K562 (cell line): ENCODE results near the gene ZNF624. TPM values are rescaled to one million over a fixed set of nuclear protein-coding genes. Genes with fewer than 3 reads are reported as not detected.
"Not testable (repeated sequence)": the region's sequence is repeated elsewhere in the genome, so short reads cannot be mapped to it uniquely, and the experiment has no call there.

Experiments
- ATAC-seq: fragments of 200-7000 bp; cut with Tn5 transposase; 3 replicates; pipeline ENCODE4 v1.9.1; 2020; ENCODE audit warnings: moderate library complexity
- BruUV-seq: library from RNA; stranded (reverse); fragments of 400-500 nt; replicated peaks from 2 replicates; lab custom pipeline; 2021; lab: Mats Ljungman, UMichigan
- CTCF ChIA-PET: fragments of 300-600 bp; formaldehyde crosslinking; extraction: SDS; loops from one replicate; lab custom pipeline; 2021; ENCODE audit warnings: low intra/inter-chr PET ratio; lab: Yijun Ruan, JAX
- POLR2A ChIA-PET: fragments of 300-600, 350-650 bp; sonication (Branson Sonifier 250); formaldehyde crosslinking; extraction: SDS; loops from one replicate; lab custom pipeline; 2021; ENCODE audit warnings: antibody characterized with exemption, inconsistent platforms; lab: Yijun Ruan, JAX
- DNase-seq, 4 experiments: peaks; one replicate each; pipeline versions ENCODE4 v3.0.0 to v3.0.0-alpha.2; 2011 to 2018; ENCODE audit warnings: low spot score in 3 of 4, mixed read lengths in 3 of 4; ENCODE audit errors: extremely low read depth in 1 of 4
- FAIRE-seq: peaks from 2 replicates; lab custom pipeline; 2011; peaks lifted over from hg19 to GRCh38; lab: Jason Lieb, UNC
- H2AFZ ChIP-seq: 2 replicates; pipeline ENCODE4 v1.6.0; 2011; ENCODE audit warnings: low read depth, low read length, control low read depth, inconsistent platforms
- H3K27ac ChIP-seq: fragments of 200-600 bp; 3 replicates; pipeline ENCODE4 v1.8.0; 2011; ENCODE audit warnings: low read depth, mild to moderate bottlenecking, control low read depth, inconsistent platforms, low read length, moderate library complexity, mixed read lengths; ENCODE audit errors: extremely low read depth
- H3K27me3 ChIP-seq, 2 experiments: fragments of 300-600 bp in 1 of 2; 2 replicates in 1 of 2; 3 replicates in 1 of 2; pipeline versions ENCODE4 v1.6.0 to v1.8.0; 2011; ENCODE audit warnings: inconsistent platforms in 2 of 2, low read length in 2 of 2, mild to moderate bottlenecking in 1 of 2, mixed read lengths in 1 of 2, moderate library complexity in 1 of 2; ENCODE audit not compliant: control insufficient read depth in 2 of 2, insufficient read depth in 2 of 2
- H3K36me3 ChIP-seq: fragments of 300-600 bp; 3 replicates; pipeline ENCODE4 v1.8.0; 2011; ENCODE audit warnings: mild to moderate bottlenecking, low read length, inconsistent platforms; ENCODE audit not compliant: control insufficient read depth, insufficient read depth
- H3K4me1 ChIP-seq, 2 experiments: fragments of 200-600 bp in 1 of 2; replicated peaks in 1 of 2; 2 replicates in 1 of 2; 3 replicates in 1 of 2; pipeline versions ENCODE4 v1.5.1 to v1.8.0; 2011; ENCODE audit warnings: inconsistent platforms in 2 of 2, low read length in 2 of 2, mild to moderate bottlenecking in 1 of 2, mixed read lengths in 1 of 2, moderate library complexity in 1 of 2; ENCODE audit not compliant: control insufficient read depth in 2 of 2, insufficient read depth in 2 of 2
- H3K4me2 ChIP-seq: 2 replicates; pipeline ENCODE4 v1.6.1; 2011; ENCODE audit warnings: low read length, control low read depth, inconsistent platforms, mixed read lengths; ENCODE audit not compliant: insufficient read depth
- H3K4me3 ChIP-seq: fragments of 200-600 bp; sonication (generic), shearing (Covaris generic); 2 replicates; pipeline ENCODE4 v1.5.1; 2016; ENCODE audit warnings: control low read depth, inconsistent platforms
- H3K79me2 ChIP-seq: fragments of 200-600 bp; 3 replicates; pipeline ENCODE4 v1.8.0; 2011; ENCODE audit warnings: low read length, inconsistent platforms; ENCODE audit not compliant: control insufficient read depth, insufficient read depth
- H3K9ac ChIP-seq, 2 experiments: 2 replicates each; pipeline versions ENCODE4 v1.6.0 to v1.6.1; 2011; ENCODE audit warnings: low read depth in 2 of 2, low read length in 2 of 2, control low read depth in 1 of 2, inconsistent platforms in 1 of 2, mild to moderate bottlenecking in 1 of 2, mixed read lengths in 1 of 2; ENCODE audit not compliant: insufficient read depth in 1 of 2
- H3K9me1 ChIP-seq: one replicate; pipeline ENCODE4 v1.6.0; 2011; ENCODE audit warnings: inconsistent platforms, mild to moderate bottlenecking, low read length, moderate library complexity; ENCODE audit not compliant: control insufficient read depth, insufficient read depth
- H3K9me3 ChIP-seq: replicated peaks from 2 replicates; pipeline ENCODE4 v1.5.1; 2011; ENCODE audit warnings: low read depth, low read length, inconsistent platforms; ENCODE audit not compliant: control insufficient read depth, insufficient read depth
- H4K20me1 ChIP-seq: replicated peaks from 2 replicates; pipeline ENCODE4 v1.6.1; 2011; ENCODE audit warnings: low read length, inconsistent platforms, mixed read lengths; ENCODE audit not compliant: control insufficient read depth, insufficient read depth
- ATF1 ChIP-seq, 2 experiments: fragments of 450-650 bp in 1 of 2; IDR thresholded peaks; 2 replicates each; pipeline ENCODE4 v1.6.1; 2016; ENCODE audit warnings: missing compliant biosample characterization in 1 of 2, missing genetic modification characterization in 1 of 2
- ATF7 ChIP-seq: fragments of 450-650 bp; IDR thresholded peaks from 2 replicates; pipeline ENCODE4 v1.7.1; 2014; ENCODE audit warnings: mild to moderate bottlenecking, moderate library complexity
- L3MBTL2 ChIP-seq: fragments of 450-650 bp; IDR thresholded peaks from 2 replicates; pipeline ENCODE4 v1.6.1; 2016; ENCODE audit warnings: mild to moderate bottlenecking, moderate library complexity
- POLR3A ChIP-seq: IDR thresholded peaks from 2 replicates; pipeline ENCODE4 v1.6.1; 2011; ENCODE audit warnings: borderline replicate concordance, mild to moderate bottlenecking, moderate library complexity; ENCODE audit not compliant: insufficient read length, insufficient read depth; ENCODE audit errors: extremely low read depth
- WGBS: fragments of 100-300 bp; shearing (Covaris generic); methylation state at CpG from one replicate; pipeline ENCODE4 v1.1.6; 2016; ENCODE audit warnings: low coverage, mixed read lengths; ENCODE audit not compliant: insufficient coverage; ENCODE audit errors: missing lambda C conversion rate; 5-methylcytosine and 5-hydroxymethylcytosine counted together
- in situ Hi-C: fragments of 300-500 bp; cut with MboI; formaldehyde crosslinking; loops from 4 replicates; pipeline ENCODE4 v1.15.0; 2018; ENCODE audit warnings: inconsistent platforms, mixed read lengths
- intact Hi-C: fragments of 100-400 bp; cut with micrococcal nuclease; formaldehyde crosslinking; loops from 2 replicates; pipeline ENCODE4 v1.14.2; 2022
- polyA plus RNA-seq, 8 experiments: library from polyadenylated mRNA; depleted of rRNA in 4 of 8; stranded (reverse) in 5 of 8; unstranded in 3 of 8; fragments of >200 nt; fragmentation: Nextera tagmentation in 2 of 8; fragmentation: Illumina TruSeq in 1 of 8; extraction: Ambion mirVana in 2 of 8; extraction: Trizol in 1 of 8; gene quantifications; 2 replicates each; pipeline versions ENCODE4 v1.2.1 to v1.2.3, GENCODE V29; 2011 to 2014; ENCODE audit warnings: inconsistent platforms in 1 of 8, missing spikeins in 1 of 8
- total RNA-seq, 7 experiments: library from RNA; depleted of rRNA in 6 of 7; stranded (reverse); fragments of >200 nt in 6 of 7; fragmentation: Illumina TruSeq in 2 of 7; extraction: Trizol in 2 of 7; gene quantifications; 2 replicates each; pipeline versions ENCODE4 v1.2.1 to v1.2.3, GENCODE V29; 2011 to 2021; ENCODE audit warnings: low replicate concordance in 1 of 7

The ZNF624 gene
- total and polyA plus RNA-seq, 9 of the 15 experiments (the other 6 are each of a cell fraction or from before 2014, with no cell fraction given), result 0.34 to 2.1 (median 1.1) TPM

GRCh38 chr17:16683290-16684138, 29.9 kb upstream of the ZNF624 start:
- H3K4me1 ChIP-seq, in situ Hi-C loops, H3K4me2 ChIP-seq, DNase-seq, ATAC-seq, H3K27ac ChIP-seq, POLR2A ChIA-PET, BruUV-seq, H3K36me3 ChIP-seq, FAIRE-seq, H3K79me2 ChIP-seq, H3K9ac ChIP-seq, CTCF ChIA-PET, H3K9me1 ChIP-seq, intact Hi-C loops, H3K4me3 ChIP-seq, H3K9me3 ChIP-seq, H3K27me3 ChIP-seq, H2AFZ ChIP-seq, H4K20me1 ChIP-seq: not testable (repeated sequence)
- 12% methylated on average over 27 of the region's 44 CpGs for WGBS
- 0 out of 2 replicates have a peak, but pooled peaks have one; percentile 12 for TF ChIP-seq L3MBTL2

GRCh38 chr17:16676676-16677268, 23.1 kb upstream of the ZNF624 start:
- intact Hi-C loops, result no loop called here
- Histone ChIP-seq H4K20me1 (no peaks in the 10 kb centered on the region), H3K9ac (no peak overlapping the region), H3K79me2 (no peaks in the 10 kb centered on the region), H3K27me3 (no peaks in the 10 kb centered on the region), H3K9me1 (no peaks in the 10 kb centered on the region), H3K27ac (no peak overlapping the region), H2AFZ (no peak overlapping the region), H3K4me3 (no peak overlapping the region), H3K36me3 (no peaks in the 10 kb centered on the region), H3K4me2 (no peak overlapping the region), H3K9me3 (no peaks in the 10 kb centered on the region), H3K4me1 (no peaks in the 10 kb centered on the region)
- ChIA-PET POLR2A (no interaction called here), CTCF (no interaction called here)
- TF ChIP-seq ATF7 (no peak), ATF1 (CRISPR knock-in tag; IDR thresholded peaks at IDR 0.05) (no peak), ATF1 (tag; IDR thresholded peaks at IDR 0.05) (no peak), POLR3A (no peak)
- BruUV-seq, result no TSS peak
- ATAC-seq (no peak), FAIRE-seq (no peak), DNase-seq (no peak)
- in situ Hi-C loops, result no loop called here
- 5% methylated on average over 6 of the region's 6 CpGs for WGBS

DNA sequence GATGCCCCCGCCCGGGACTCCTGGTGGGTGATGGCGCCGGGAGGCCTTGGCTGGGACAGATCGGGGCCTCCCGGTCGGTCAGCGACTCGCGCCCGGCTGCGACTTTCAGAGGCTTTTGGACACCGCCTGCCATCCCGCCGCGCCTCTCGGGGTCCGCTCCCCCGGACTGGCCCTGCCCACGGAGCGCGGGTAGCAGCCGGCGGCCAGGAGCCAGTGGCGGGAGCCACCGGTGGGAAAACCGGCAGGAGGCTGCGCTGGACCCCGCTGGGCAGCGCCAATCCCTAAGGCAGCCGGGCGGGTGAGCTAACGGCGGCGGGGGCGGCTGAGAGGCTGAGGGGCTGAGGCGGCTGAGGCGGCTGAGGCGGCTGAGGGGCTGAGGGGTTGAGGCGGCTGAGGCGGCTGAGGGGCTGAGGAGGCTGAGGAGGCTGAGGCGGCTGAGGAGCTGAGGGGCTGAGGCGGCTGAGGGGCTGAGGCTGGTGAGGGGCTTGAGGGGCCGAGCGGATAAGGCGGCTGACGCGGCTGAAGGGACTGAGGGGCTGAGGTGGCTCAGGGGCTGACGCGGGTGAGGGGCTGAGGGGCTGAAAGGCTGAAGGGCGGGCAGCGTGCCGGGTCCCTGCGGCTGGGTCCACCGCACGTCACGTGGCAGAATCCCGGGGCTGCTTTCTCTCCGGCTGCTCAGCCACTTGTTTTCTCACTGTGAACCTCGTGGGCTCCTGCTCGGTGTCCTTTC, 13.4 kb upstream of the ZNF624 start:
- H3K4me3 ChIP-seq, H3K9me3 ChIP-seq, in situ Hi-C loops, H3K9me1 ChIP-seq, BruUV-seq, DNase-seq, ATAC-seq, H3K4me2 ChIP-seq, H3K9ac ChIP-seq, H3K27me3 ChIP-seq, H3K4me1 ChIP-seq, H3K79me2 ChIP-seq, H3K27ac ChIP-seq, CTCF ChIA-PET, H2AFZ ChIP-seq, FAIRE-seq, H4K20me1 ChIP-seq, intact Hi-C loops, H3K36me3 ChIP-seq, POLR2A ChIA-PET: not testable (repeated sequence)
- 34% methylated on average over 13 of the region's 61 CpGs for WGBS
